ENCODE data around the gene RPL39.
"Not testable (repeated sequence)": the region's sequence is repeated elsewhere in the genome, so short reads cannot be mapped to it uniquely, and the experiment has no call there.

RPL39 gene

DNA sequence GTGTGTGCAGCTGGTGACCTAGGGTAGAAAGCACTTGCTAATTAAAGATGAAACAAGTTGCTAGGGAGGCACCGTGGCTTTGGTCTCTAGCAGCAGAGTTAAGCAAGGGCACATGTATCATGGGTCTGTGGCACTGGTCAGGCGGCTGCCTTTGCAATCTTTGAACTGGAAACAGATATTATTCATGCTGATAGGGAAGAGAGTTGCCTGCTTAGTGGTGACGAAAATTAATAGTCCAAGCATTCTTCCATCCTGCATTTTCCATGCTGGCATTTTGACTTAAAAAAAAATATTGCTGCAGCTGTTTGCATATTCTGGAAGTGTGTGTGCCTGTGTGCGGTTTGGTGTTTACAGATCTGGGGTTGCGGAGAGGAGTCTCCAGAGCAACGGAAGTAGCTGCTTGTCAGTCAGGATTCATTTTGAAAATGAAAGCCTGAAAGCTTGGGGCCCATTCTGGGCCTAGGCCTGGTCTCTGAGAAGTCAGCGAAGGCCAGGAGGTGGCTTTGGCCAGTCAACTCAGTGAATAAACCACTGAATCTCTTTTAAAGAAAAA, 35.4 kb downstream of the RPL39 start:
- no peaks in the 10 kb centered on the region for H3K9me3 ChIP-seq (ENCODE audit: insufficient read depth, low read depth, low read length)
- H3K4me3 ChIP-seq (ENCODE audit: low read length, poor library complexity, severe bottlenecking), result no peak overlapping the region
- H4K20me1 ChIP-seq (ENCODE audit: insufficient read depth, low read length, poor library complexity, severe bottlenecking), result no peaks in the 10 kb centered on the region
- H3K9me2 ChIP-seq (replicated peaks; ENCODE audit: low read depth, low read length), result no peaks in the 10 kb centered on the region
- H3K36me3 ChIP-seq (ENCODE audit: insufficient read depth, low read length), result no peaks in the 10 kb centered on the region
- no peak overlapping the region for H3K4me2 ChIP-seq (ENCODE audit: low read depth, low read length, poor library complexity, severe bottlenecking)
- no peak overlapping the region for H2AFZ ChIP-seq (ENCODE audit: low read length)
- no peaks in the 10 kb centered on the region for H3K27me3 ChIP-seq (ENCODE audit: insufficient read depth, low read length, poor library complexity, severe bottlenecking)
- no peaks in the 10 kb centered on the region for H3F3A ChIP-seq (ENCODE audit: low read depth)
- H3K9ac ChIP-seq (ENCODE audit: low read depth, low read length, poor library complexity, severe bottlenecking), result no peak overlapping the region
- no peaks in the 10 kb centered on the region for H3K4me1 ChIP-seq (ENCODE audit: insufficient read depth, low read length, poor library complexity, severe bottlenecking)
- no peak for TF ChIP-seq EZH2phosphoT487 (IDR thresholded peaks at IDR 0.05; ENCODE audit: borderline replicate concordance)
- TF ChIP-seq, protein P1, sequence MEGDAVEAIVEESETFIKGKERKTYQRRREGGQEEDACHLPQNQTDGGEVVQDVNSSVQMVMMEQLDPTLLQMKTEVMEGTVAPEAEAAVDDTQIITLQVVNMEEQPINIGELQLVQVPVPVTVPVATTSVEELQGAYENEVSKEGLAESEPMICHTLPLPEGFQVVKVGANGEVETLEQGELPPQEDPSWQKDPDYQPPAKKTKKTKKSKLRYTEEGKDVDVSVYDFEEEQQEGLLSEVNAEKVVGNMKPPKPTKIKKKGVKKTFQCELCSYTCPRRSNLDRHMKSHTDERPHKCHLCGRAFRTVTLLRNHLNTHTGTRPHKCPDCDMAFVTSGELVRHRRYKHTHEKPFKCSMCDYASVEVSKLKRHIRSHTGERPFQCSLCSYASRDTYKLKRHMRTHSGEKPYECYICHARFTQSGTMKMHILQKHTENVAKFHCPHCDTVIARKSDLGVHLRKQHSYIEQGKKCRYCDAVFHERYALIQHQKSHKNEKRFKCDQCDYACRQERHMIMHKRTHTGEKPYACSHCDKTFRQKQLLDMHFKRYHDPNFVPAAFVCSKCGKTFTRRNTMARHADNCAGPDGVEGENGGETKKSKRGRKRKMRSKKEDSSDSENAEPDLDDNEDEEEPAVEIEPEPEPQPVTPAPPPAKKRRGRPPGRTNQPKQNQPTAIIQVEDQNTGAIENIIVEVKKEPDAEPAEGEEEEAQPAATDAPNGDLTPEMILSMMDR (conservative IDR thresholded peaks at IDR 0.05; ENCODE audit: low read length), result no peak
- H3K79me2 ChIP-seq (ENCODE audit: insufficient read depth, low read length), result no peaks in the 10 kb centered on the region

DNA sequence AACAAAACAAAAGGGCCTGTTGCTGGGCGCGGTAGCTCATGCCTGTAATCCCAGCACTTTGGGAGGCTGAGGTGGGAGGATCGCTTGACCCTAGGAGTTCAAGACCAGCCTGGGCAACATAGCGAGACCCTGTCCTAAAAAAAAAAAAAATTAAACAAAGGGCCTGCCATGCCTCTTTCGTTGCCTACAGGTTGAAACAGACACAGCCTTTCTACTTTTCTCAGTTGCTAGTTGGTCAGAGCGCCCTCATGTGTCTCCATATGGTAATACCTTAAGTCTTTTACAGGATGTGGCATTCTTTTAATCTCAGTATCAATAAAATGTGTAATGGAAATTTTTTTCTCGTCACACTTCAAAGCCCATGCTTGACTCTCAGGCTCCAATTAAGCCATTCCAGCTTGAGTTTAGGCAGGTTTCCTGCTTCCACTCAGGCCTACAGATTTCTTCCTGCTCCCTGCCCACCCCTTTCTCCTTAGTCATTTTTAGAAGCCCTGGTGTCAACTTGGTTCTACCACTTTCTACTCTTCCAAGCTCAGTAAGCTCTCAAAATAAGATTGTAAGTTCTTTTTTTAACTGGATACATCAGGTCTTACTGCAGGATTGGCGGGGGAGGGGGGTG, 37.7 kb downstream of the RPL39 start:
- Histone ChIP-seq H3K79me2 (ENCODE audit: insufficient read depth, low read length) (no peaks in the 10 kb centered on the region), H4K20me1 (ENCODE audit: insufficient read depth, low read length, poor library complexity, severe bottlenecking) (no peaks in the 10 kb centered on the region), H3K9me2 (replicated peaks; ENCODE audit: low read depth, low read length) (no peaks in the 10 kb centered on the region), H3K4me2 (ENCODE audit: low read depth, low read length, poor library complexity, severe bottlenecking) (no peak overlapping the region), H3K27me3 (ENCODE audit: insufficient read depth, low read length, poor library complexity, severe bottlenecking) (no peaks in the 10 kb centered on the region), H3K9me3 (ENCODE audit: insufficient read depth, low read depth, low read length) (no peaks in the 10 kb centered on the region), H3K36me3 (ENCODE audit: insufficient read depth, low read length) (no peaks in the 10 kb centered on the region), H3K4me1 (ENCODE audit: insufficient read depth, low read length, poor library complexity, severe bottlenecking) (no peaks in the 10 kb centered on the region), H3K4me3 (ENCODE audit: low read length, poor library complexity, severe bottlenecking) (no peak overlapping the region), H3F3A (ENCODE audit: low read depth) (no peaks in the 10 kb centered on the region), H2AFZ (ENCODE audit: low read length) (no peak overlapping the region), H3K9ac (ENCODE audit: low read depth, low read length, poor library complexity, severe bottlenecking) (no peak overlapping the region)
- TF ChIP-seq EZH2phosphoT487 (IDR thresholded peaks at IDR 0.05; ENCODE audit: borderline replicate concordance), result no peak
- TF ChIP-seq, protein P1 (conservative IDR thresholded peaks at IDR 0.05; ENCODE audit: low read length), result peak; percentile 61

GRCh38 chrX:119753001-119753400, 38.4 kb downstream of the RPL39 start:
- Histone ChIP-seq H3K9me2 (replicated peaks; ENCODE audit: low read depth, low read length) (no peaks in the 10 kb centered on the region), H3K9ac (ENCODE audit: low read depth, low read length, poor library complexity, severe bottlenecking) (no peak overlapping the region), H3K9me3 (ENCODE audit: insufficient read depth, low read depth, low read length) (no peaks in the 10 kb centered on the region), H3K4me1 (ENCODE audit: insufficient read depth, low read length, poor library complexity, severe bottlenecking) (no peaks in the 10 kb centered on the region), H3K27me3 (ENCODE audit: insufficient read depth, low read length, poor library complexity, severe bottlenecking) (no peaks in the 10 kb centered on the region), H4K20me1 (ENCODE audit: insufficient read depth, low read length, poor library complexity, severe bottlenecking) (no peaks in the 10 kb centered on the region), H3K4me3 (ENCODE audit: low read length, poor library complexity, severe bottlenecking) (no peak overlapping the region), H2AFZ (ENCODE audit: low read length) (no peak overlapping the region), H3F3A (ENCODE audit: low read depth) (no peaks in the 10 kb centered on the region), H3K4me2 (ENCODE audit: low read depth, low read length, poor library complexity, severe bottlenecking) (no peak overlapping the region), H3K36me3 (ENCODE audit: insufficient read depth, low read length) (no peaks in the 10 kb centered on the region), H3K79me2 (ENCODE audit: insufficient read depth, low read length) (no peaks in the 10 kb centered on the region)
- TF ChIP-seq, protein P1 (conservative IDR thresholded peaks at IDR 0.05; ENCODE audit: low read length), result no peak
- TF ChIP-seq EZH2phosphoT487 (IDR thresholded peaks at IDR 0.05; ENCODE audit: borderline replicate concordance), result no peak

DNA sequence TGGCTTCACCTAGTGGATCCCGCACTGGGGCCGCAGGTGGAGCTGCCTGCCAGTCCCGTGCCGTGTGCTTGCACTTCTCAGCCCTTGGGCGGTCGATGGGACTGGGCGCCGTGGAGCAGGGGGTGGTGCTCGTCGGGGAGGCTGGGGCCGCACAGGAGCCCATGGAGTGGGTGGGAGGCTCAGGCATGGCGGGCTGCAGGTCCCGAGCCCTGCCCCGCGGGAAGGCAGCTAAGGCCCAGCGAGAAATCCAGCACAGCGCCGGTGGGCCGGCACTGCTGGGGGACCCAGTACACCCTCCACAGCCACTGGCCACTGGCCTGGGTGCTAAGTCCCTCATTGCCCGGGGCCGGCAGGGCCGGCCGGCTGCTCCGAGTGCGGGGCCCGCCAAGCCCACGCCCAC, 40.7 kb downstream of the RPL39 start:
- not testable (repeated sequence) for H3K4me1 ChIP-seq (ENCODE audit: insufficient read depth, low read length, poor library complexity, severe bottlenecking); H3K4me3 ChIP-seq (ENCODE audit: low read length, poor library complexity, severe bottlenecking); H3K36me3 ChIP-seq (ENCODE audit: insufficient read depth, low read length); H3K27me3 ChIP-seq (ENCODE audit: insufficient read depth, low read length, poor library complexity, severe bottlenecking); H3K79me2 ChIP-seq (ENCODE audit: insufficient read depth, low read length); H2AFZ ChIP-seq (ENCODE audit: low read length); H3F3A ChIP-seq (ENCODE audit: low read depth); H3K9ac ChIP-seq (ENCODE audit: low read depth, low read length, poor library complexity, severe bottlenecking); H3K9me3 ChIP-seq (ENCODE audit: insufficient read depth, low read depth, low read length); H3K9me2 ChIP-seq (replicated peaks; ENCODE audit: low read depth, low read length); H3K4me2 ChIP-seq (ENCODE audit: low read depth, low read length, poor library complexity, severe bottlenecking); H4K20me1 ChIP-seq (ENCODE audit: insufficient read depth, low read length, poor library complexity, severe bottlenecking)

GRCh38 chrX:119750131-119750530, 41.3 kb downstream of the RPL39 start:
- not testable (repeated sequence) for H3K27me3 ChIP-seq (ENCODE audit: insufficient read depth, low read length, poor library complexity, severe bottlenecking); H3K36me3 ChIP-seq (ENCODE audit: insufficient read depth, low read length); H3K4me3 ChIP-seq (ENCODE audit: low read length, poor library complexity, severe bottlenecking); H3K4me1 ChIP-seq (ENCODE audit: insufficient read depth, low read length, poor library complexity, severe bottlenecking); H3K9me3 ChIP-seq (ENCODE audit: insufficient read depth, low read depth, low read length); H4K20me1 ChIP-seq (ENCODE audit: insufficient read depth, low read length, poor library complexity, severe bottlenecking); H3K79me2 ChIP-seq (ENCODE audit: insufficient read depth, low read length); H2AFZ ChIP-seq (ENCODE audit: low read length); H3K4me2 ChIP-seq (ENCODE audit: low read depth, low read length, poor library complexity, severe bottlenecking); H3K9me2 ChIP-seq (replicated peaks; ENCODE audit: low read depth, low read length); H3K9ac ChIP-seq (ENCODE audit: low read depth, low read length, poor library complexity, severe bottlenecking); H3F3A ChIP-seq (ENCODE audit: low read depth)
